Naive thymus-derived CD4-positive, alpha-beta T cell (primary cell): ENCODE measurements around the gene EMP3. TPM values are rescaled to one million over a fixed set of nuclear protein-coding genes. Genes with fewer than 3 reads are reported as not detected.
"Not testable (repeated sequence)": the region's sequence is repeated elsewhere in the genome, so short reads cannot be mapped to it uniquely, and the experiment has no call there.

Experiments used
- ATAC-seq: fragments of 150-1000 bp; cut with Tn5 transposase; 2 replicates; pipeline ENCODE4 v1.10.0; 2021; ENCODE audit warnings: mild to moderate bottlenecking, moderate library complexity
- CTCF ChIA-PET: fragments of 350-600 bp; sonication (Branson Sonifier 250); formaldehyde crosslinking; loops from one replicate; lab custom pipeline; 2021; ENCODE audit warnings: antibody characterized with exemption; lab: Charles Lee
- POLR2A ChIA-PET: fragments of 350-600 bp; sonication (Branson Sonifier 250); formaldehyde crosslinking; loops from one replicate; lab custom pipeline; 2021; ENCODE audit warnings: antibody characterized with exemption, inconsistent platforms; lab: Charles Lee
- DNase-seq, 9 donors: peaks; one replicate each; pipeline versions ENCODE4 v3.0.0 to v3.0.0-alpha.2; 2020 to 2022; ENCODE audit warnings: mixed read lengths in 1 of 9
- H3K27ac ChIP-seq: one replicate; pipeline ENCODE4 v1.7.0; 2013; ENCODE audit warnings: mild to moderate bottlenecking, low read depth, low read length, moderate library complexity
- H3K27me3 ChIP-seq, 2 donors: one replicate each; pipeline ENCODE4 v1.7.0; 2013; ENCODE audit warnings: low read length in 2 of 2, mild to moderate bottlenecking in 2 of 2, moderate library complexity in 2 of 2; ENCODE audit not compliant: control insufficient read depth in 2 of 2, insufficient read depth in 2 of 2
- H3K36me3 ChIP-seq, 3 experiments: 1 replicate in 2 of 3; 2 replicates in 1 of 3; pipeline ENCODE4 v1.7.0; 2013; ENCODE audit warnings: low read length in 3 of 3, mild to moderate bottlenecking in 3 of 3, moderate library complexity in 1 of 3; ENCODE audit not compliant: insufficient read depth in 3 of 3, control insufficient read depth in 2 of 3
- H3K4me1 ChIP-seq, 2 donors: one replicate each; pipeline ENCODE4 v1.7.0; 2013; ENCODE audit warnings: low read length in 2 of 2, mild to moderate bottlenecking in 2 of 2, moderate library complexity in 1 of 2; ENCODE audit not compliant: control insufficient read depth in 2 of 2, insufficient read depth in 2 of 2
- H3K4me3 ChIP-seq: 2 replicates; pipeline ENCODE4 v1.7.0; 2013; ENCODE audit warnings: mild to moderate bottlenecking, low read length
- H3K9me3 ChIP-seq, 3 experiments: 1 replicate in 2 of 3; 2 replicates in 1 of 3; pipeline ENCODE4 v1.7.0; 2013; ENCODE audit warnings: low read length in 3 of 3; ENCODE audit not compliant: control insufficient read depth in 2 of 3
- H3K27ac Mint-ChIP-seq, 9 donors: one replicate each; pipeline ENCODE4 v1.8.0; 2020 to 2022; ENCODE audit warnings: mixed read lengths in 9 of 9, mild to moderate bottlenecking in 8 of 9, moderate library complexity in 5 of 9, inconsistent platforms in 2 of 9
- H3K27me3 Mint-ChIP-seq, 5 donors: one replicate each; pipeline ENCODE4 v1.8.0; 2021 to 2022; ENCODE audit warnings: mixed read lengths in 5 of 5, mild to moderate bottlenecking in 1 of 5
- H3K36me3 Mint-ChIP-seq, 5 donors: one replicate each; pipeline ENCODE4 v1.8.0; 2020 to 2022; ENCODE audit warnings: mixed read lengths in 5 of 5, mild to moderate bottlenecking in 3 of 5, inconsistent platforms in 1 of 5
- H3K4me1 Mint-ChIP-seq, 7 donors: one replicate each; pipeline ENCODE4 v1.8.0; 2020 to 2022; ENCODE audit warnings: mixed read lengths in 7 of 7, mild to moderate bottlenecking in 3 of 7, inconsistent platforms in 1 of 7
- H3K4me3 Mint-ChIP-seq, 10 donors: one replicate each; pipeline ENCODE4 v1.8.0; 2020 to 2022; ENCODE audit warnings: mild to moderate bottlenecking in 10 of 10, mixed read lengths in 10 of 10, moderate library complexity in 6 of 10, inconsistent platforms in 2 of 10
- H3K9me3 Mint-ChIP-seq, 11 donors: one replicate each; pipeline ENCODE4 v1.8.0; 2020 to 2022; ENCODE audit warnings: mixed read lengths in 11 of 11, mild to moderate bottlenecking in 4 of 11, inconsistent platforms in 1 of 11, moderate library complexity in 1 of 11
- intact Hi-C, 2 donors: fragments of 100-400 bp; cut with micrococcal nuclease; formaldehyde crosslinking; loops; one replicate each; pipeline ENCODE4 v1.15.1; 2023
- polyA plus RNA-seq, 2 donors: library from polyadenylated mRNA; unstranded; fragments of 300-500 nt; fragmentation: Illumina TruSeq; gene quantifications; one replicate each; pipeline ENCODE4 v1.2.3, GENCODE V29; 2021
- total RNA-seq, 6 experiments: library from RNA in 5 of 6; stranded (reverse) in 5 of 6; gene quantifications; 1 replicate in 5 of 6; 2 replicates in 1 of 6; pipeline ENCODE4 v1.2.3 and lab custom pipeline; 2021 to 2026

EMP3 gene
- total and polyA plus RNA-seq, 7 experiments from 2014 or later = 183 to 711 (median 386) TPM

GRCh38 chr19:48310227-48310626 lies 15.1 kb upstream of the EMP3 start:
- Histone ChIP-seq H3K4me1 (no peaks in the 10 kb centered on the region), H3K9me3 (no peaks in the 10 kb centered on the region), H3K36me3 (no peaks in the 10 kb centered on the region), H3K27me3 (no peaks in the 10 kb centered on the region), H3K4me3 (no peak overlapping the region), H3K27ac (no peak overlapping the region)
- Mint-ChIP-seq H3K36me3 (peaks cover 0 to 4% (median 0%) of the 10 kb centered on the region in 5 donors), H3K9me3 (no peaks in the 10 kb centered on the region), H3K4me1 (peaks cover 0 to 4% (median 0%) of the 10 kb centered on the region in 7 donors), H3K27me3 (peaks cover 0 to 14% (median 0%) of the 10 kb centered on the region in 5 donors), H3K27ac (no peak overlapping the region), H3K4me3 (no peak overlapping the region)
- CTCF ChIA-PET = no interaction called here
- no peak for DNase-seq
- POLR2A ChIA-PET = no interaction called here
- intact Hi-C loops = no loop called here
- no peak for ATAC-seq

GRCh38 chr19:48311384-48311783 lies 14.0 kb upstream of the EMP3 start:
- ChIA-PET POLR2A (interaction anchor here (0.6 kb wide), 1 partner anchor 10 kb away, joined by 3 read pairs; no protein-coding TSS in a partner anchor), CTCF (interaction anchor here (1.0 to 1.1 kb wide), 2 partner anchors 23 to 30 kb away, joined by 3 to 4 read pairs; no protein-coding TSS in a partner anchor)
- DNase-seq (no peak), ATAC-seq (no peak)
- intact Hi-C loops = no loop called here
- Histone ChIP-seq H3K4me1 (no peaks in the 10 kb centered on the region), H3K36me3 (no peaks in the 10 kb centered on the region), H3K27ac (no peak overlapping the region), H3K9me3 (no peaks in the 10 kb centered on the region), H3K27me3 (no peaks in the 10 kb centered on the region), H3K4me3 (no peak overlapping the region)
- peaks cover 0 to 14% (median 0%) of the 10 kb centered on the region in 5 donors for H3K27me3 Mint-ChIP-seq
- H3K36me3 Mint-ChIP-seq = peaks cover 0 to 4% (median 0%) of the 10 kb centered on the region in 5 donors
- no peak overlapping the region for H3K4me3 Mint-ChIP-seq
- H3K27ac Mint-ChIP-seq = no peak overlapping the region
- H3K4me1 Mint-ChIP-seq = peaks cover 0 to 4% (median 0%) of the 10 kb centered on the region in 7 donors
- H3K9me3 Mint-ChIP-seq = no peaks in the 10 kb centered on the region

- H3K27ac Mint-ChIP-seq = peak overlapping the region in 1 of 9 donors; percentile 56
- Histone ChIP-seq H3K36me3 (no peaks in the 10 kb centered on the region), H3K9me3 (no peaks in the 10 kb centered on the region), H3K27ac (no peak overlapping the region), H3K4me3 (no peak overlapping the region), H3K4me1 (peaks cover 7 to 10% of the 10 kb centered on the region in 2 donors), H3K27me3 (no peaks in the 10 kb centered on the region)
- no peak for ATAC-seq
- H3K4me3 Mint-ChIP-seq = no peak overlapping the region
- ChIA-PET POLR2A (interaction anchor here (10.3 kb wide), 1 partner anchor 18 kb away, joined by 424 read pairs; no protein-coding TSS in a partner anchor), CTCF (interaction anchor here (0.7 to 10.3 kb wide), 2 partner anchors 20 to 1213 kb away, joined by 3 to 217 read pairs; no protein-coding TSS in a partner anchor)
- peaks cover 0 to 6% (median 0%) of the 10 kb centered on the region in 5 donors for H3K27me3 Mint-ChIP-seq
- no peaks in the 10 kb centered on the region for H3K9me3 Mint-ChIP-seq
- no peaks in the 10 kb centered on the region for H3K36me3 Mint-ChIP-seq
- DNase-seq = no peak
- H3K4me1 Mint-ChIP-seq = peaks cover 5 to 15% (median 9%) of the 10 kb centered on the region in 7 donors
- intact Hi-C loops = no loop called here
Measured at GRCh38 chr19:48315712-48316111, 9.6 kb upstream of the EMP3 start.

GRCh38 chr19:48317708-48317960 lies 7.7 kb upstream of the EMP3 start:
- H3K27ac ChIP-seq, H3K9me3 ChIP-seq, DNase-seq, H3K4me3 ChIP-seq, H3K27me3 ChIP-seq, H3K4me3 Mint-ChIP-seq, intact Hi-C loops, H3K36me3 Mint-ChIP-seq, H3K9me3 Mint-ChIP-seq, H3K36me3 ChIP-seq, H3K27me3 Mint-ChIP-seq, H3K27ac Mint-ChIP-seq, ATAC-seq: not testable (repeated sequence)
- POLR2A ChIA-PET = interaction anchor here (0.7 to 10.3 kb wide), 2 partner anchors 16 to 265 kb away, joined by 4 to 424 read pairs; no protein-coding TSS in a partner anchor
- H3K4me1 Mint-ChIP-seq = peaks cover 16 to 30% (median 19%) of the 10 kb centered on the region in 7 donors
- CTCF ChIA-PET = interaction anchor here (0.6 to 10.3 kb wide), 2 partner anchors 18 to 618 kb away, joined by 4 to 217 read pairs; no protein-coding TSS in a partner anchor
- H3K4me1 ChIP-seq = peaks cover 15 to 17% of the 10 kb centered on the region in 2 donors

GRCh38 chr19:48318286-48318987 lies 6.9 kb upstream of the EMP3 start:
- Mint-ChIP-seq H3K27me3 (peaks cover 0 to 3% (median 0%) of the 10 kb centered on the region in 5 donors), H3K9me3 (peaks cover 0 to 3% (median 0%) of the 10 kb centered on the region in 11 donors), H3K27ac (no peak overlapping the region), H3K36me3 (peaks cover 0 to 5% (median 0%) of the 10 kb centered on the region in 5 donors), H3K4me1 (peaks cover 24 to 39% (median 26%) of the 10 kb centered on the region in 7 donors), H3K4me3 (no peak overlapping the region)
- H3K9me3 ChIP-seq = no peaks in the 10 kb centered on the region
- no peak overlapping the region for H3K4me3 ChIP-seq
- peaks cover 23 to 25% of the 10 kb centered on the region in 2 donors for H3K4me1 ChIP-seq
- no peak for DNase-seq
- CTCF ChIA-PET = interaction anchor here (0.6 to 10.3 kb wide), 3 partner anchors 17 to 617 kb away, joined by 3 to 217 read pairs (median 4); no protein-coding TSS in a partner anchor
- intact Hi-C loops = no loop called here
- H3K27ac ChIP-seq = no peak overlapping the region
- H3K36me3 ChIP-seq = no peaks in the 10 kb centered on the region
- H3K27me3 ChIP-seq = no peaks in the 10 kb centered on the region
- no peak for ATAC-seq
- POLR2A ChIA-PET = interaction anchor here (0.7 to 10.3 kb wide), 3 partner anchors 16 to 264 kb away, joined by 4 to 424 read pairs (median 4); partner anchors contain the start of genes SYNGR4 and TMEM143

GRCh38 chr19:48319647-48320541 lies 5.5 kb upstream of the EMP3 start:
- Histone ChIP-seq H3K4me3 (no peak overlapping the region), H3K36me3 (no peaks in the 10 kb centered on the region), H3K9me3 (no peaks in the 10 kb centered on the region), H3K4me1 (peaks cover 37 to 39% of the 10 kb centered on the region in 2 donors), H3K27ac (peak overlapping the region; percentile 100), H3K27me3 (no peaks in the 10 kb centered on the region)
- CTCF ChIA-PET = interaction anchor here (0.5 to 10.3 kb wide), 5 partner anchors 15 to 906 kb away, joined by 3 to 217 read pairs (median 4); no protein-coding TSS in a partner anchor
- Mint-ChIP-seq H3K27ac (peak overlapping the region; percentile 47 to 100 (median 99)), H3K27me3 (peaks cover 0 to 2% (median 0%) of the 10 kb centered on the region in 5 donors), H3K36me3 (peaks cover 0 to 10% (median 0%) of the 10 kb centered on the region in 5 donors), H3K9me3 (peaks cover 0 to 3% (median 0%) of the 10 kb centered on the region in 11 donors), H3K4me3 (peak overlapping the region; percentile 29 to 99 (median 94)), H3K4me1 (peaks cover 35 to 46% (median 40%) of the 10 kb centered on the region in 7 donors)
- DNase-seq = peak; percentile 60 to 80 (median 71)
- ATAC-seq = no peak
- POLR2A ChIA-PET = interaction anchor here (1.3 to 10.3 kb wide), 2 partner anchors 14 to 44 kb away, joined by 4 to 424 read pairs; partner anchors contain the start of genes SYNGR4 and TMEM143
- intact Hi-C loops = loop anchor here (1.0 to 10.0 kb wide), 16 partner anchors 53 to 1547 kb away; partner anchors contain the start of genes CCDC9 (in 2 of the 2), KDELR1 (in 2 of the 2), ALDH16A1 (in 1 of the 2) and BICRA (in 1 of the 2)
